ENCODE results near the gene PRKAR2A.

GRCh38 chr3:48784426-48785120, 63.1 kb downstream of the PRKAR2A start:
- TF ChIP-seq CTCF (conservative IDR thresholded peaks at IDR 0.05) (no peak), EZH2 (IDR thresholded peaks at IDR 0.05; ENCODE audit: low read depth) (no peak)

All from PC-9 (cell line).